Measurements from ENCODE around the gene KCNJ2.

DNA sequence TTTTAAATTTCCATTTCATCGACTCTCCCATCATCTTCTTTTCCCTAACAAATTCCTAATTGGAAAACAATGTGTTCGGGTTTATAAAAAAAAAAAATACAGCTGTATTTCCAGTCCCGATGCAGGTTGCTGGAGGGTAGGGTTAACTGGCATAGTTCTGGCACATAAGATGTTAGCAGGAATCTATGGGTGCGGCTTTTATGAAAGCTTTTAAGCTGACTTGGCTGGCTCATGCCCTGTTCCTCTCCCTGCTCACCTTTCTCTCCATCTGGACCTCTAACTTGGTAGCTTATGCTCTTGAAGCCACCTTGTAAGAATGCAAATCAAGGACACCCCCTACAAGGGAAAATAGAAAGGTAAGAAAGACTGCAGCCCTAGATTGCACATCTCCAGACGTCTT, 33.2 kb upstream of the KCNJ2 start:
- no peak for TF ChIP-seq EZH2 (IDR thresholded peaks at IDR 0.05; ENCODE audit: borderline replicate concordance, low read depth, low read length, severe bottlenecking)
- TF ChIP-seq, protein P1, sequence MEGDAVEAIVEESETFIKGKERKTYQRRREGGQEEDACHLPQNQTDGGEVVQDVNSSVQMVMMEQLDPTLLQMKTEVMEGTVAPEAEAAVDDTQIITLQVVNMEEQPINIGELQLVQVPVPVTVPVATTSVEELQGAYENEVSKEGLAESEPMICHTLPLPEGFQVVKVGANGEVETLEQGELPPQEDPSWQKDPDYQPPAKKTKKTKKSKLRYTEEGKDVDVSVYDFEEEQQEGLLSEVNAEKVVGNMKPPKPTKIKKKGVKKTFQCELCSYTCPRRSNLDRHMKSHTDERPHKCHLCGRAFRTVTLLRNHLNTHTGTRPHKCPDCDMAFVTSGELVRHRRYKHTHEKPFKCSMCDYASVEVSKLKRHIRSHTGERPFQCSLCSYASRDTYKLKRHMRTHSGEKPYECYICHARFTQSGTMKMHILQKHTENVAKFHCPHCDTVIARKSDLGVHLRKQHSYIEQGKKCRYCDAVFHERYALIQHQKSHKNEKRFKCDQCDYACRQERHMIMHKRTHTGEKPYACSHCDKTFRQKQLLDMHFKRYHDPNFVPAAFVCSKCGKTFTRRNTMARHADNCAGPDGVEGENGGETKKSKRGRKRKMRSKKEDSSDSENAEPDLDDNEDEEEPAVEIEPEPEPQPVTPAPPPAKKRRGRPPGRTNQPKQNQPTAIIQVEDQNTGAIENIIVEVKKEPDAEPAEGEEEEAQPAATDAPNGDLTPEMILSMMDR (IDR thresholded peaks at IDR 0.05; ENCODE audit: borderline replicate concordance, extremely low read depth, low read length, poor library complexity, severe bottlenecking): no peak

Data from DND-41 (cell line).